Activated CD4-positive, CD25-positive, alpha-beta regulatory T cell treated with anti-CD3 and anti-CD28 coated beads, Interleukin-2, amount 50 U/mL, for 24 hours (primary cell): ENCODE data around the gene SLC32A1.

Experiments used
- ATAC-seq, 2 donors: fragments of 150-1000 bp; cut with Tn5 transposase; one replicate each; pipeline ENCODE4 v1.10.0; 2021; ENCODE audit warnings: mild to moderate bottlenecking in 1 of 2, moderate library complexity in 1 of 2

Gene SLC32A1

DNA sequence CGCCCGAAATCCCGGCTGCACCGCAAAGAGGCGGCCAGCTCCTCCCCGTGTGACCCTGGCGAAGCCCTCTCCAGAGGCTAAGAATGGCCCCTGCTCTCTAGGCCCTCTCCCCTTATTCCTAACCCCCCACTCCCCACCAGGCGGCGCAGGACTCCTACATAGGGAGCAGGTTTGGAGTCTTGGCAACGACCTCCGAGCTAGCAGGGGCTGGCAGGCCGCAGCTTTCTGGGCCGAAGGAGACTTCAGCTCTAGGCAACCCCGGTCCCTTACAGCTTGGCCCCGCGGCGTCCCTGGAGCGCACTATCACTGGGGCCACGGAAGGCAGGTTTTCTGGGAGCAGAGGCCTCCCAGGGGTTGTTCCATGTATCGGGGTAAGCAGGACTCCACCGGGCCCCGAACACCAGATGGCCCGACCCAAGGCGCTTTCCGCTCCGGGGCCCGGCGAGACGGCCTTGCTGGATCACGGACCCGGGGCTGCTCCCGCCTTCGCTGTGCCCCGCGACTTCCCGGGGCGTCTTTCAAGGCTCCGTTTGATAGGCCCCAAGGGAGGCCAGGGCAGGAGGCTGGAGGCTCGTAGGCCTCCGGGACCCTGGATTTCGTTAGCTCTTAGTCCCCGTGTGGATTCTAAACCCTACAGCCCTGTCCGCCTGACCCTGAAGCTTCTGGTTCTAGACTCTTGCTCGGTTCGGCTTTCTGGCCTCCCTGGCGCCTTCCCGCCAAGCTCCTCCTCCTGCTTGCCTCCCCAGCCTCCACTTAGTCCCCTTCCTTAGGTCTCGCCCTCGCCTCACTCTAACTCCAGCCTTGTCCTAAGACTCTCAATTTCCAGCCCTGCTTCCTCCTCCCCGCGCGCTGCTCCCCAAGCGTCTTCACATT, 1.9 kb downstream of the SLC32A1 start:
- peak in 1 of 2 donors; percentile 37 for ATAC-seq

DNA sequence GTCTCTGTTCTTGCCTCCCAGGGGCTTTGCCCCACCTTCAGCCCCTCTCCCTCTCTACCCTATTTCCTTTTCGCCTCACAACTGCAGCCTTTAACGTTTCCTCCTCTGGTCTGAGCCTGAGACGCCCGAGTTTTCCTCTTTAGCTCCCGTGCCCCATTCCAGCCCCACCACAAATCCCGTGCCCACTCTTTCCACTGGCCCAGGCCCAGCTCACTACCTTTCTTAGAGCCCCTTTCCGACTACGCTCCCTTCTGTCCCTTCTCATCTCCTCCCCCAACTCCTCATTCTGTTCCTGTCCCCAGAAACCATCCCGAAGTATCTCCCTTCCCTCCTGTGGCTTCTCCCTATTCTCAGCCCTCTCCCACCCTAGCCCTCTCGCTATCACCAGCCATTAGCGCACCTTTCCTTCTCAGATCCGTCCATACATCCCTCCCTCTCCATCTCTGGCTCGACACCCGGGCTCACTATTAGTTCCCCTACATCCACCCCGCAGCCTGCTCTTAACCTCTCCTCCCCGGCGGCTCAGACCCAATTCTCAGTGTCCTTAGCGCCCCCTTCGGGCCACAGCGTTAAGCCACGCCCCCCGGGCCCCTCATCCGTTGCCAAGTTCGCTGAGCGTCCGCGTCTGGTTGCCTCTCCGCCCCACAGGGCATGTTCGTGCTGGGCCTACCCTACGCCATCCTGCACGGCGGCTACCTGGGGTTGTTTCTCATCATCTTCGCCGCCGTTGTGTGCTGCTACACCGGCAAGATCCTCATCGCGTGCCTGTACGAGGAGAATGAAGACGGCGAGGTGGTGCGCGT, 2.7 kb downstream of the SLC32A1 start:
- no peak for ATAC-seq

DNA sequence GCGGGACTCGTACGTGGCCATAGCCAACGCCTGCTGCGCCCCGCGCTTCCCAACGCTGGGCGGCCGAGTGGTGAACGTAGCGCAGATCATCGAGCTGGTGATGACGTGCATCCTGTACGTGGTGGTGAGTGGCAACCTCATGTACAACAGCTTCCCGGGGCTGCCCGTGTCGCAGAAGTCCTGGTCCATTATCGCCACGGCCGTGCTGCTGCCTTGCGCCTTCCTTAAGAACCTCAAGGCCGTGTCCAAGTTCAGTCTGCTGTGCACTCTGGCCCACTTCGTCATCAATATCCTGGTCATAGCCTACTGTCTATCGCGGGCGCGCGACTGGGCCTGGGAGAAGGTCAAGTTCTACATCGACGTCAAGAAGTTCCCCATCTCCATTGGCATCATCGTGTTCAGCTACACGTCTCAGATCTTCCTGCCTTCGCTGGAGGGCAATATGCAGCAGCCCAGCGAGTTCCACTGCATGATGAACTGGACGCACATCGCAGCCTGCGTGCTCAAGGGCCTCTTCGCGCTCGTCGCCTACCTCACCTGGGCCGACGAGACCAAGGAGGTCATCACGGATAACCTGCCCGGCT, 3.4 kb downstream of the SLC32A1 start:
- ATAC-seq: no peak

DNA sequence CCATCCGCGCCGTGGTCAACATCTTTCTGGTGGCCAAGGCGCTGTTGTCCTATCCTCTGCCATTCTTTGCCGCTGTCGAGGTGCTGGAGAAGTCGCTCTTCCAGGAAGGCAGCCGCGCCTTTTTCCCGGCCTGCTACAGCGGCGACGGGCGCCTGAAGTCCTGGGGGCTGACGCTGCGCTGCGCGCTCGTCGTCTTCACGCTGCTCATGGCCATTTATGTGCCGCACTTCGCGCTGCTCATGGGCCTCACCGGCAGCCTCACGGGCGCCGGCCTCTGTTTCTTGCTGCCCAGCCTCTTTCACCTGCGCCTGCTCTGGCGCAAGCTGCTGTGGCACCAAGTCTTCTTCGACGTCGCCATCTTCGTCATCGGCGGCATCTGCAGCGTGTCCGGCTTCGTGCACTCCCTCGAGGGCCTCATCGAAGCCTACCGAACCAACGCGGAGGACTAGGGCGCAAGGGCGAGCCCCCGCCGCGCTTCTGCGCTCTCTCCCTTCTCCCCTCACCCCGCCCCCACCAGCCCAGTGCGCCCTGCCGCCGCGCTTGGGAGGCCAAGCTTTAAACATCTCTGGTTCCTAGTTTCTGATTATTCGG, 4.0 kb downstream of the SLC32A1 start:
- no peak for ATAC-seq

DNA sequence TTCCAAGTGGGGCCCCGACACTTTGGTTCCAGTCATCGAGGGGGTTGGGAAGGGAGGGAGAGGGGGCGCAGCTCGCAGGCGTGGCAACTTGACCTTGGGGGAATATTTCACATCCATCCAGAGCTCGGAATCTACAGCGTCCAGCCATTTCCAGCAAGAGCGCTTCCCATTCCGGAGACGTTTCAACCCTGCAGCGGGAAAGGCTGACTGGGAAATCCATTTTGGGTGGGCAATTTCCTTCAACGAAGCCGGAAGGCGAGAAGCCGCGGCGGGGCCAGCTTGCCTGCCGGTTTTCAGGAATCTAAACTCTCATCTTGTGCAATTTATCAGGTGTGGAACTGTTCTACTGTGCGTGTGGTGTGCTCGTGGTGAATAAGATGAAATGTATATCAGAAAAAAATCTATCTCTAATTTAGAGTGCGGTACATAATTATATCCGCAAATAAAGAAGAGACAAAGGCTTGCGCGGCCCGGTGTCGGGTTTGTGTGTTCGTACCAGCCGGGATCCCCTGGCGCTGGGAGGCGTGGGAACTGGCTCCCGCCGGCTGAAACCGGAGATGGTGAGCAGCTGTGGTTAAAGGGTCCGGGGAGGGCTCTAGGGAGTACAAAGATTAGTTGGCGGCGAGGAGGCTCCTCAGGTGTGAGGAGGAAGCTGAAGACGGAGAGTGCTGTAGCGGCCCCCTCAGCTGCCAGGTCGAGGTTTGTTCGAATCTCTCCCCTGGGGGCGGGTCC, 4.8 kb downstream of the SLC32A1 start:
- ATAC-seq: no peak

DNA sequence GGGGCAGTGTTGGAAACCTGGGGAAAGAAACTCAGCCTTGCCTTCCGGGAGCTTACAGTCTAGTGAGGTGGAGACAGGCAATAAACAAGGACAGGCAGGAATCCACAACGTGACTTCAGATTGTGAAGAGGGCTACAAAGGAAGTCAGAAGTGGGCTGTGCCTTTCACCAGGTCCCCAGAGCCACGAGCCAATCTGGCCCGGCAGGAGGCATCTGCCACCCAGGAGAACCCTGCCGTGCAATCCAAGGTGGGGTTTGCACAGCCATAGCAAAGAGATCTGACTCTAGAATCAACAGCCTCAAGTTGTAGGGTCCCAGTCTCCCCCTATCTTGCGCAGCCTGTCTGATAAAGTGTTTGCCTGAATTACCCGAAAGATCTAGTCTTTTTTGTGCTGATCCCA, 5.5 kb downstream of the SLC32A1 start:
- ATAC-seq: no peak

DNA sequence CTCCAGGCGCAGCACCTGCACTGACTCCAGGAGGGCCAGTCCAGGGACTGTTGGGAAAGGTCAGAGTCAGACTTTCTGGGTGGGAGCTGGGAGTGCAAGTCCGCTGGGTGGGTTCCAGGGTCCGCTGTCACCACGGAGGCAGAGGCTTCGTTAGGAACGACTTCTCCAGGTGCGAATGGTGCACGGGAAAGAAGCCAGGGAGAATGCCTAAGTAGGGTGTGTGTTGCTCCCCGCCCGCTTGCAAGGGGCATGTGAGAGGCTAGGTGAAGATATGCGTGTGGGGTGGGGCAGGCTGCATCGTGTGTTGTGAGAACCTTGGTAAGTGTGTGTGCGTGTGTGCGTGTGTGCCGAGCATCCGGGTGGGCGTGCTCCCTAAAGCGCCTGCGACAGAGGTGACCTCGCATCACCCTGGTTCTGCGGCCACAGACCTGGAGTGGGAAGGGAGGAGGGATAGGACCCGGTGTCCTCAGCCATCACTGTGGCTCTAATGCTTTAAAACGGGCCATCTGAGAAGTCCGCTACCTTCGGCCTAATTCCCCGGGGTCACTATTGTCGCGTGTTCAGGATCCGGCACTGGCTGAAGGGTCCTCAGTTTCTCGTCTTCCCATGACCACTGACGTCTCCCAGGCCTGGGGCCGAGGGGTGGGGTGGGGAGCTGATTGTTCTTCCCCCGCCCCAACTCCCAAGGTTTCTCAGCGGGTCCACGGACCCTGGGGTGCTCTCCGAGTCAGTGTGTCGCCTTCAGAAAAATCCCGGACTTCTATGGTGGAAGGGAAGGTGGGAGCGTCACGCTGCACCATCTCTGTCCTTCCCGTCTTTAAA, 6.1 kb downstream of the SLC32A1 start:
- no peak for ATAC-seq

DNA sequence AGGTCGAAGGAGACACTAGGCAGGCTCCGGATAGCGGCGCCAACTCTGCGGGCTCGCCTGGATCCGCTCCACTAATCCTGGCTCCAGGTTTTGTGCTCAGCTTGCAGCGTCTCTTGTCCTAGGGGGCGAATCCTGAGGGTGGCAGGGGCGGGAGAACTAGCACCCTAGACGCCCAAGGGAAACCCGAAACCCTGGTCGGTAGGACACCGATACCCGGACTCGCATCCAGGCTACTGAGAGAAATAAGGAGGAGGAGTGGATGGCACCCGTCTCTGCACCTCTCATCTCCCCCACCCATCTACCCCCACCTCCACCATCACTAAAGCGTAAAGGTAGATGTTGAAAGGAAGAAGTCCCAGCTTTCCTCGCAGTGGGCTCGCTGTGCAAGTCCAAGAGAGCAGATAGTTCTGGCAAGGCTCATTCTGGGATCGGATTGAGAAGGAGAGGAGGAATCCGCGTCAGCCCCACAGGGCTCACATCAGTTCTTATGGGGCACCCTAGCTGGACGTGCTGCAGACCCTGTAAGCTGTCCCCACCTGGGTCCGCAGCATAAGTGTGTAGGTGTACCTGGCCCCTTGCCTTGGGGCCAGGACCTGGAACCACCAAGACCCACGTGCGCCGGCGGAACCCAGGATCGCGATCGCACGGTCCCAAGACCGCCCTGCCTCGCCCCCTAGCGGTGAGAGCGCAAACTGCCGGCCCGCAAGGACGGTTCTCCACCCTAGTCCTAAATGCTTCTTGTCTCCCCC, 6.9 kb downstream of the SLC32A1 start:
- peak; percentile 79 to 83 for ATAC-seq

DNA sequence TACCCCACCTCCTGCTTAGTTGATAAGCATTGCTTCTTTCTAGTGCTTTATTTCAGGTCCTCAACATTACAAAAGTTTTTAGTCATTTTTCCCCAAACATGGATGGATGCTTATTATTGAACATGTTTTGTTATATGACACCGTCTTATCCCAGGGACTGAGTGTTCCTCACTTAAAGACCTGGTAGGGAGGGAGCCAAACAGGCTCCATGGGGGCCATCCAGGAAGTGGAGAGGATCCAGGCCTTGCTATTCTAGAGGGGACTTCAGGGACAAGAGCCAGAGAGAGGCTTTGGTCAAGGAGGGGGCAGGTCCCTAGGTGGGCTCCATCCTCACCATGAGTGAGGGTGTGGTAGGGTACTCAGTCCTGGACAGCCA, 7.4 kb downstream of the SLC32A1 start:
- ATAC-seq: no peak

DNA sequence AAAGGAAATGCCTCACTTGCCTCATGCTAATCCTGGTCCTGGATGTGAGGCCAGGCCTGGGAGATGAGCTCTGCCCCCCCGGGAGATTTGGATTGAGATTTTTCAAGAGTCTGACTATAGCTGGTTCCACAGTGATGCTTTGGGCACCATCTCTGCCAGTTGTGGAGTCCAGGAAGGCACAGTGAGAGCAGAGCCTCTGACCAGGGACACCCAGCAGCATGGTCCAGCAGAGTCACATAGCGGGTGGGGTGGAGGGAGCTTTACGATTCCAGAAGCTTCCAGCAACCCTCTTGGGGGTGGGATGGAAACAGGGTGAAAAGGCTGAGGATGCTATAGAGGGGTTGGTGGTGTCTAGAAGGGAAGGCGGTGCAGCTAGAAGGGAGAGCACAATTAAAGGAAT, 8.7 kb downstream of the SLC32A1 start:
- ATAC-seq: no peak

DNA sequence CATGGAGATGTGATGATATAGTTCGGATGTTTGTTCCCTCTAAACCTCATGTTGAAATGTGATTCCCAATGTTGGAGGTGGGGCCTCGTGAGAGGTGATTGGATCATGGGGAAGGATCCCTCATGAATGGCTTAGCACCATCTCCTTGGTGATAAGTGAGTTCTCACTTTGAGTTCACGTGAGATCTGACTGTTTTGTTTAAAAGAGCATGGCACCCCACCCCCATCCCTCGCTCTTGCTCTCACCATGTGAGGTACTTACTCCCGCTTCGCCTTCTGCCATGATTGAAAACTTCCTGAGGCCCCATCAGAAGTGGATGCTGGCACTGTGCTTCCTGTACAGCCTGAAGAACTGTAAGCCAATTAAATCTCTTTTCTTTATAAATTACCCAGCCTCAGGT, 10.9 kb downstream of the SLC32A1 start:
- no peak for ATAC-seq

DNA sequence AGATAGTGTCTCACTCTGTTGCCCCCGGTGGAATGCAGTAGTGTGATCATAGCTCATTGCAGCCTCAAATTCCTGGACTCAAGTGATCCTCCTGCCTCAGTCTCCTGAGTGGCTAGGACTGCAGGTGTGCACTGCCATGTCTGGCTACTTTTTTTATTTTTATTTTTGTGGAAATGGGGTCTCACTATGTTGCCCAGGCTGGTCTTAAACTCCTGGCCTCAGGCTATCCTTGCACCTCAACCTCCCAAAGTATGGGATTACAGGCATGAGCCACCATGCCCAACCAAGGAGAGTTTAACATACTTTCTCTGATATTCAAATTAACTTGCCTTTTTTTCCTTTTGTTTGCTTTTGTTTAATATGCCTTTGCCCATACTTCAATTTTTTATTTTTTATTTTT, 13.6 kb downstream of the SLC32A1 start:
- no peak for ATAC-seq

DNA sequence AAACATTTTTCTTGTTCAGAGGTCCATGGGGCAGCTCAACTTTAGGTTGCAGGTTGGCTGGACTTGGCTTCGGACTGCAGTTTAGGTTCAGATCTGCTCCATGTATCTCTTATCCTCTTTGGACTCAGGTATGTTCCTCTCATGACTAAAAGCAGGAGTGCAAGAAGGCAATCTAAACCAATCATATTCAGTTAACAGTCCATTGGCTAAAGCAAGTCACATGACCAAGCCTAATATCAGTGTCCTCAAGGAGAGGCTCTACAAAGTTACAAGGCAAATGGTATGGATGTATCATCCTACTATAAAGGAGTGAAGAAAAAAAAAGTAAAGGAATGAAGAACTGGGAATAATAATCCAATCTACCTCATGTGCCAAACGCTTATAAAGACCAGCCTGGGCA, 21.5 kb downstream of the SLC32A1 start:
- no peak for ATAC-seq

DNA sequence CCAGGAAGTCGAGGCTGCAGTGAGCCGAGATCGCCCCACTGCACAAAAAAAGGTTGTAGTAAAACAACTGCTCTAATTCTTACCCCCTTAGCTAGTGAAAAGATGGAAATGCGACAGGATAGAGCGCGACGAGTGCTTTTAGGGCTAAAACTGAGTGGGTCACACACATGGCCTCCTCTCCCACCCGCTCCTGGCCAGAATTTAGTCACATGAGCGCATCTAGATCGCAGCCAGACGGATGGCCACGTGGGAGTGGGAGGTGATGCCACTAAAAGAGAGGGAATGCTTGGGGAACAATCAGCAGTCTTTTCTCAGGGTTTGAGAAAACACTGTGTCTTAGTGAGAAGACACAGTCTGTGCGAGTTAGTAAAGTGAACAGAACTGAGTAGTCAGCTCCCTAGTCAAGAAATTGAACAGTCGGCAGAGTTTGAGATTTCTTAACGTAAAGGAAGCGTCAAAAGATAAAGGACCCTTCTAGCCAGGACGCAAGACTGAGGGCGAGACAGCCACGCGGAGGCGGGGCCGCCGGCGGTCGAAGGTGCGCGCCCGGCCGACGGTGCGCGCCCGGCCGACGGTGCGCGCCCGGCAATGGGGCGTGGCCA, 23.3 kb downstream of the SLC32A1 start:
- ATAC-seq: no peak

DNA sequence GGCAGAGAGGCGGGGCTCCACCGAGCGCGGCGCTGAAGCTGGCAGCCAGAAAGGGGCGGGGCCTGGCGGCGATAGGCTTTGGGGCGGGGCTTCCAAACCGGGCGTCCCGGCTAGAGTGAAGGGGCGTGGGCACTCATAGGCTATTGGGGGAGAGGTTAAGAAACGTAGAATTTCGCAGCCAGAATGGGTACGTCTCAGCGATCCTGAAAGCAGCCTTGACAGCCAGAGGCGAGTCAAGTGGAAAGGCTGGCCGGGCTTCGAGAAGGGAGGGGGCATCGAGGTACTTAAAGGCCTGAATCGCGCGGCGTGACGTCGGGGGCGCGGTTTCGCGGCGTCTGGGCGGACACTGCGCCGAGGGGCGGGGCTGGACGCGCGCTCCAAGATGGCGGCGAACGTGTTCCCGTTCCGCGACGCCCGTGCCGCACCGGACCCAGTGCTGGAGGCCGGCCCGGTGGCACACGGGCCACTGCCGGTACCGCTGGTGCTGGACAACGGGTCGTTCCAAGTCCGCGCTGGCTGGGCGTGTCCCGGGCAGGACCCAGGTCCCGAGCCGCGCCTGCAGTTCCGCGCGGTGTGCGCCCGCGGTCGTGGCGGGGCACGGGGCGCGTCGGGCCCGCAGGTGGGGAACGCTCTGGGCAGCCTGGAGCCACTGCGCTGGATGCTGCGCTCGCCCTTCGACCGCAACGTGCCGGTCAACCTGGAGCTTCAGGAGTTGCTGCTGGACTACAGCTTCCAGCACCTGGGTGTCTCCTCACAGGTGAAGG, 24.0 kb downstream of the SLC32A1 start, which contains the start of gene ACTR5:
ACTR5 (plus strand) TSS at position 364 of the 764 bp plus-strand sequence; CDS start at position 383, 19 bp downstream.
- ATAC-seq: peak; percentile 84 to 87

DNA sequence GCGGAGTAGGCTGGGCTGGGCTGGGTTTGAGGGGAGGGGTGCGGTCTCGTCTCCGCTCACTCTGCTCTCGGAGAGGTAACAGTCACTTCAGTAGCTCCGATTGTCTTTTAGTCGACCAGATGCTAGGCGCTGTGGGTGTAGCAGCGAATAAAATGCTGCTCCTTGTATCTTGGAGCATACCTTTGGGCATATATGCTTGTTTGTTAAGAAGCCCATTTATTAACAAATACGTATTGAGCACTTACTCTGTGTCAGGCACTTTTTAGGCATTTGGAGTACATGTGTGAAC, 24.5 kb downstream of the SLC32A1 start:
- peak; percentile 59 to 70 for ATAC-seq

DNA sequence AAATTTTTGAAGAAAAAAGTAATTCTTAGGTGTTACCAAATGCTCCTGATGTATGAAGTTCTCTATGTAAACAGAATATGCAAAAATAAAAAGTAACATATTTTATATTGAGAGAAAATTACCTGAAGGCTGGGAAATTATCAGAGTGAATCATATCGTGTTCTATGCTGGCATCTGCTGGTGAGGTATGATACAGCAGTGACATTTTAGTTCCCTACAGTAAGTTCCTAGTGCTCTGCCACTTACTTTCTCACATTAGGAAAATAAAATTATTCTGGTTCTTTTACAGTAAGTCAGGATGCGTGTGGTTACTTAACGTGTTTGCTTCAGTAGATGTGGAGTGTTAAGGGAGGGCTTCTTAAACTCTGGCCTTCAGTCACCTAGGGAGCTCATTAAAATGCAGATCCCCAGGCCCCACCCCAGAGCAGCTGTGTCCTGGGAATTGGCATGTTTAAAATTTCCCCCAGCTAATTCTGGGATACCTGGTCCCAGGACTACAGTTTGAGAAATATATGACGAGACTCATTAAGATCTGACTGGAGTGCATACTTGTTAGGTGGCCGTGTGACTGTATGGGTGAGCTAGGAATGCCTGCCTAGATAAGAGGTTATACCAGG, 27.2 kb downstream of the SLC32A1 start:
- no peak for ATAC-seq

DNA sequence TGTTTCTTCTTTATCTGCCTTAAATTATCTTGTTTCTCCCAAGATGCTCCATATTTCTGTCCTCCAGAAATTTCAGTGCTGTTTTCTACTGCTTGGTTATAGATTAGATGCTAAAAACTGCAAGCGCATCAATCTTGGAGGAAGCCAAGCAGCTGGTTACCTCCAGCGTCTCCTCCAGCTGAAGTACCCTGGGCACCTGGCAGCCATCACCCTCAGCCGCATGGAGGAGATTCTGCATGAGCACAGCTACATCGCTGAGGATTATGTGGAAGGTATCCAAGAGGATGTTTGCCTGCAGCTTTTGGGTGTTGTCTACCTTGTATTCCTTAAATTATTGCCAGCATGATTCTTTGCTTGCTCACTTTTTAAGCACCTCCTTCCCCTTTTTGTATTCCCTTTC, 27.7 kb downstream of the SLC32A1 start:
- no peak for ATAC-seq

DNA sequence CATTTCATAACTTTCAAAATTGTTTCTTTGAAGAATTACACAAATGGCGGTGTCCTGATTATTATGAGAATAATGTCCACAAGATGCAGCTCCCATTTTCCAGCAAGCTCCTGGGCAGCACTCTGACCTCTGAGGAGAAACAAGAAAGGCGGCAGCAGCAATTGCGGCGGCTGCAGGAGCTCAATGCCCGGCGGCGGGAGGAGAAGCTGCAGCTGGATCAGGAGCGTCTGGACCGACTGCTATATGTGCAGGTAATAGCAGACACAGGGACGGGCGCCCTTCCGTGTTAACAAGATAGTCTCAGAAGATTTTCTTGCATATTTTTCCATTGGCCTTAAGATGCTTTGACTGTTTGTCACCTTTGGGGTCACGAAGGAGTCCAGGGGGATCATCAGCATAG, 30.6 kb downstream of the SLC32A1 start:
- no peak for ATAC-seq
